ENCODE measurements around the gene SLF2.

Gene SLF2

DNA sequence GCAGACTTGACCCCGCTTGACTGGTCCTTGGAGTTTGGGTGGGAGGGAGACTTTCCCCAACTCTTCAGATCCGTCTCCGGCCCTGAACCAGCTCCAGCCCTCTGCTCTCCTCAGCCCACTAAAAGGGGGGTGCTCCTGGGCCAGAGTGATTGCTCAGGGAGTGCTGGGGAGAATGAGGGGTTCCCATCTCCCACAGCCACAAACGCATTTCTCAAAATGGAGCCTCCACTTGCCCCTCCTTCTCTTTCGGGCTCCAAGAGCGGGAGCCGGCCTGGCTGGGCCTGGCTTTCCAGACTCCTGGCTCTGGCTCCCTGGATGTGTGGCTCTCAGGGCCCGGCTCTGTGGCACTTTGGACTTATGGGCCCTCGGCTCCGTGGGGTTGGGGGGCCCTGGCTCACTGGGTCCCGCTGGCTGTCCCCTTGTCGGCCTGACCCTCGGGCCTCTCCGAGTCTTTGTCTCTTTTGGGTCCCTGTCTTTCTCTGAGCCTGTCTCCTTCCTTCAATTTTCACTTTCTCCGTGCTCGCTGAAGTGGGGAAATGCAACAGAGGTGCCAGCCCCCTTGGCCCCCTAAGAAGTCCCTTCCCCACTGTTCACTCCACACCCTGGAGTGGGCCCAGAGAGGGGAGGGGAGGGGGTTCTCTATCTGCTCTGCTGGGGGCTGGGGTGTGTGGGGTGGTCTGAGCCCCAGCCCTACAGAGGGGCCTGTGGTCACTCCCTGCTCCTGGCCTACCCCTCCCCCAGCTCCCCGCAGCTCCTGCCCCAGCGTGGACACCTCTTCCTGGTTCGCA lies 87.6 kb downstream of the SLF2 start:
- peak; percentile 55 for DNase-seq (ENCODE audit: low spot score)

DNA sequence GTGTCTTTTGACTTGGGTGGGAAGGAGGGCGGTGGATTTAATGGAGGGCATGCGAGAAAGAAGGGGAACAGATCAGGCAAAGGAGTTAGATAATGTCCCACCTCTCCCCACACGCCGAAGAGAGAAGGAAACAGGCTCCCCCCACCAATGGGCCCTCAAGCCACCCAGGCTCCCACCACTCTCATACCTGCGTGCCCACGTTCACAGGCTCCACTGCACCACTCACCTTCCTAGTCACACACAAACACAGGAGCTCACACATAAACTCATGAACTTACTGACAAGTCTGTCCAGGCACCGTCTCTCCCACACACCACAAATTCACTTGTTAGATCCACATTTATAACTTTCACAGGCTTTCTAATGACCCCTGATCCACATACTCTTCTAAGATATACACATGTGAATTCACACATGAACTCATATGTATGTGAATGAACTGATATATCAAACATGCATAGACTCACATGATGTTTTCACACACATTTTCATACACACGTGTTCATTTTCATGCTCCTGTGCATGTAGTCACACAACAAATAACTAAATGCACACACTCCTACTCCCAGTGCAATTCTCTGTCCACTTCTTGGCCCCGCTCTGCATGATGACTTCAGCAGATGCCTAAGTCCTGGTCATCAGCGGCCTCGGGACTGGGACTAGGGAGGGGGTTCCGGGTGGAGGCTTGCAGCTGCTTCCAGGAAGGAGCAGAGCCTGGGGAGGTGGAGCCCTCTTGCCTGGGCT lies 88.3 kb downstream of the SLF2 start:
- peak; percentile 91 for DNase-seq (ENCODE audit: low spot score)

DNA sequence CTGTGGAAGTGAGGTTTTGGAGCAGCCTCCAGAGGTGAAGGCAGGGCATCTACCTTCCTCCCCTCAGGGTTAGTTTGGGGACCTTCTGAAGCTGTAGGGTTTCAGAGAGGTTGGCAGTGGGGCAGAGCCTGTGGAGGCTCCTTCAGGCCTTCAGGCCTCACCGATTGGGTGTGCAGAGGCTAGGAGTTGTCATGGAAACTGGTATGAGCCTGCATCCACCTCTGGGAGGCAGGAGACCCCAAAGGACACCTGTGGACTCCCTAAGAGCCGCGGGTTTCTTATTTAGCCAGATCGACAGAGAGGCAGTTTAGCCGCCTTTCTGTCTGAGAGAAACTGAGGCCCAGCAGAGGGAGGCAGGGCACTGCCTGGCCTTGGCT lies 88.9 kb downstream of the SLF2 start:
- DNase-seq (ENCODE audit: low spot score): no peak

DNA sequence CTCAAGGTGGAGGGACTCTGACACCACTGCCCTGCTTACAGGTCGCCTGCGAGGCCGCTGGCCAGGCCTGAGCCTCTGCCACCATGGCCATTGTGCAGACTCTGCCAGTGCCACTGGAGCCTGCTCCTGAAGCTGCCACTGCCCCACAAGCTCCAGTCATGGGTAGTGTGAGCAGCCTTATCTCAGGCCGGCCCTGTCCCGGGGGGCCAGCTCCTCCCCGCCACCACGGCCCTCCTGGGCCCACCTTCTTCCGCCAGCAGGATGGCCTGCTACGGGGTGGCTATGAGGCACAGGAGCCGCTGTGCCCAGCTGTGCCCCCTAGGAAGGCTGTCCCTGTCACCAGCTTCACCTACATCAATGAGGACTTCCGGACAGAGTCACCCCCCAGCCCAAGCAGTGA lies 89.7 kb downstream of the SLF2 start:
- DNase-seq (ENCODE audit: low spot score): no peak

DNA sequence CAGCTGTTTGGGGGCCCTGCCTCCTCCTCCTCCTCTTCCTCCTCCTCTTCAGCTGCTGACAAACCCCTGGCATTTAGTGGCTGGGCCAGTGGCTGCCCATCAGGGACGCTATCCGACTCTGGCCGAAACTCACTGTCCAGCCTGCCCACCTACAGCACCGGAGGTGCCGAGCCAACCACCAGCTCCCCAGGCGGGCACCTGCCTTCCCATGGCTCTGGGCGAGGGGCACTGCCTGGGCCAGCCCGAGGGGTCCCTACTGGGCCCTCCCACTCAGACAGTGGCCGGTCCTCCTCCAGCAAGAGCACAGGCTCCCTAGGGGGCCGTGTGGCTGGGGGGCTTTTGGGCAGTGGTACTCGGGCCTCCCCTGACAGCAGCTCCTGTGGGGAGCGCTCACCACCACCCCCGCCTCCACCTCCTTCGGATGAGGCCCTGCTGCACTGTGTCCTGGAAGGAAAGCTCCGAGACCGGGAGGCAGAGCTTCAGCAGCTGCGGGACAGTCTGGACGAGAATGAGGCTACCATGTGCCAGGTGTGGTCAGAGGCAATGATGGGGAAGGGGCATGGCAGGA lies 91.0 kb downstream of the SLF2 start:
- DNase-seq (ENCODE audit: low spot score): no peak

DNA sequence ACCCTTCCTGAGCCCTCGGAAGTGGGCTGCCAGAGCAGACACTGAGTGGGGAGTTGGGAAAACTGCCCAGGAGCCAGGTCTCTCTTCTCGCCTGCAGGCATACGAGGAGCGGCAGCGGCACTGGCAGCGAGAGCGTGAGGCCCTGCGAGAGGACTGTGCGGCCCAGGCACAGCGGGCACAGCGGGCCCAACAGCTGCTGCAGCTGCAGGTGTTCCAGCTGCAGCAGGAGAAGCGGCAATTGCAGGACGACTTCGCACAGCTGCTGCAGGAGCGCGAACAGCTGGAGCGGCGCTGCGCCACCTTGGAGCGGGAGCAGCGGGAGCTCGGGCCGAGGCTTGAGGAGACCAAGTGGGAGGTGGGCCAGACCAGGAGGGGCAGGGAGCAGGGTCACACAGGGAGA lies 92.6 kb downstream of the SLF2 start:
- DNase-seq (ENCODE audit: low spot score): no peak

DNA sequence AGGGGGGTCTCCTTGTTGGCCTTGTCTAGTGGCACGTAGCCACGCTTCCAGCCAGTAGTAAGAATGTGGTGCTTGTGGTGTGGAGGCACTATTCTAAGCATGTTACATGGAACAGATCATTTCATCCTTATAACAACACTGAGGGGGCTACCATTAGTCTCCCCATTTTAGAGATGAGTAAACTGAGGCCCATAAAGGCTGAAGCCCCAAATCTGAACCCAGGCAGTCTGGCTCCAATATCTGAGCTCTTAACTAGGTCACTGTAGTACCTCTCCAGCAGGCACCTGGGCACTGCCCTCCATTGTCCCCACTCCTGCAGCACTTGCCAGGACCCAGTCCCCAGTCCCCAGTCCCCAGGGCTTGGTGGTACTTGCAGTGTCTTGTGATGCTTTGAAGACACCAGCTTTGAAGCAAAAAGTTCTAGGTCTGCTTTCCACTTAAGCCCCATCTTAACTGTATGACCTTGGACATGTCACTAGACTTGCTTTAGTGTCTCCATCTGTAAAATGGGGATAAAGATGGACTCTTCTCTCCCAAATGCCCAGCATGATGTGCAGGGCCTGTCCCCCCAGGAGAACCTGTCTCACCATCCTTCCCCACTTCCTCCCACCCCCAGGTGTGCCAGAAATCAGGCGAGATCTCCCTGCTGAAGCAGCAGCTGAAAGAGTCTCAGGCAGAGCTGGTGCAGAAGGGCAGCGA lies 93.3 kb downstream of the SLF2 start:
- no peak for DNase-seq (ENCODE audit: low spot score)

DNA sequence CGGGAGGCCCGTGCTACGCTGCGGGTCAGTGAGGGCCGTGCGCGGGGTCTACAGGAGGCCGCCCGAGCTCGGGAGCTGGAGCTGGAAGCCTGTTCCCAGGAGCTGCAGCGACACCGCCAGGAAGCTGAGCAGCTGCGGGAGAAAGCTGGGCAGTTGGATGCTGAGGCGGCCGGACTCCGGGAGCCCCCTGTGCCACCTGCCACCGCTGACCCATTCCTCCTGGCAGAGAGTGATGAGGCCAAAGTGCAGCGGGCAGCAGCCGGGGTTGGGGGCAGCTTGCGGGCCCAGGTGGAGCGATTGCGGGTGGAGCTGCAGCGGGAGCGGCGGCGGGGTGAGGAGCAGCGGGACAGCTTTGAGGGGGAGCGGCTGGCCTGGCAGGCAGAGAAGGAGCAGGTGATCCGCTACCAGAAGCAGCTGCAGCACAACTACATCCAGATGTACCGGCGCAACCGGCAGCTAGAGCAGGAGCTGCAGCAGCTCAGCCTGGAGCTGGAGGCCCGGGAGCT lies 93.9 kb downstream of the SLF2 start:
- peak; percentile 65 for DNase-seq (ENCODE audit: low spot score)

DNA sequence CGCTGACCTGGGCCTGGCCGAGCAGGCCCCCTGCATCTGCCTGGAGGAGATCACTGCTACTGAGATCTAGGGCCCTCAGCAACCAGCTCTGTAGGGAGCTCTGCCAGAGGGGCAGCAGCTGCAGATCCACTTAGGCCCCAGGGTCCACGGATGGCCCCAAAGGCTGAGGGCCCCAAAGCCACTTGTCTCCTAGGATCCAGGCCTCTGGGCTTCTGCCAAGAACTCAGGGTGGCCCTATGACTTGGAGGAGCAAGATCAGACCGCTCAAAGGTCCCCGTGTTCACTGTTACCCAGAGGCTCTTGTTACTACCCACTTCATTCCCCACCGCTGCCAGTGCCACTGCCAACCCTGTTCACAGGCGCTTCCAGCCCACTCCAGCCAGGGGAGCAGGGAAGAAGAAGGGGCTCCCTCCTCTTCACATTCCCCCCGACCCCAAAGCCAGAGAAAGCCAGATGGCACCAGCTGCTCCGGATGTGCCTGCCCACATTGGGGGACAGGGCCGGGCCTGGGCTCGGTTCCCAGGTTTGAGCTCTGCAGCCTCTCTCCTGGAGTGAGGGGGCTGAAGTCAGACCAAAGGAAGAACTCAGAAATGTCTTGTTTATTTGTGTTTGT lies 94.4 kb downstream of the SLF2 start:
- DNase-seq (ENCODE audit: low spot score): peak; percentile 49

DNA sequence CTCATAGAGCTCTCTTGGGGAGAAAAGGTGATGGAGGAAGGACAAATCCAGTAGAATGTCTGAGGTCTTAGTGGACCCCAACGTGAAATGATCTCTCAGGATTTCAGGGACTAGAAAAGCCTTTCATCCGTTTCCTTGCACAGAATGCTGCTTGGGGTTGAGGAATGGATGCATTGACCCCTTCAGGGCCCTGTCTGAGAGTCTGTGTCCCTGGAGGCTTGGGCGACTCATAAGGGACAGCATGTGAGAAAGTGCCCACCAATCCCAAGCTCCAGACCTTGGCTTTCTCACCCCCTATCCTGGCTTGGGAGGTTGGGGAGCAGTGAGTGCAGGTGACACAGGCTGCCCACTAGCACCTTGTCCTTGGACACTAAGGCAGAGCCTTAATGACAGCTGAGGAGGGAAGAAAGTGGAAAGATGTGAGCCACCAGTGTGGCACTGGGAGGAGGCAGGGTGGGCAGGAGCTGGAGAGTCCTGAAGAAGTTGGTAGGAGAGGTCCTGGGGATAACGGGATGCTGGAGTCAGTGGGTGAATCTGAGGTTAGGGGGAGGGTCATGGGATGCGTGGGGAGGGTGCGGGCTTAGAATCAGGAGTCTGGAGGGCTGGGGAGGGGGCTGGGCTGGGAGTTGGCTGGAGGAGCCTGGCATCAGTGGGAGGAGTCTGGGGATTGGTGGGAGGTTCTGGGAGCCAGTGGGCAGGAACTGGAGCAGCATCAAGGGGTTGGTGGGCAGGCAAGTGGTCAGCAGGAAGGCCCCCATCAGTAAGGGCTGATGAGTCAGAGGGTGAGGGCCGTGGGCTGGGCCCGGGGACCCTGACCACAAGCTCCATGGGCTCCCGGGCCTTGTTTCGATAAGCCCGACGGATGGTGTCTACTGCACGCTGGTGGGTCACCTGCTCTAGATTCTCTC lies 95.4 kb downstream of the SLF2 start:
- peak; percentile 87 for DNase-seq (ENCODE audit: low spot score)

DNA sequence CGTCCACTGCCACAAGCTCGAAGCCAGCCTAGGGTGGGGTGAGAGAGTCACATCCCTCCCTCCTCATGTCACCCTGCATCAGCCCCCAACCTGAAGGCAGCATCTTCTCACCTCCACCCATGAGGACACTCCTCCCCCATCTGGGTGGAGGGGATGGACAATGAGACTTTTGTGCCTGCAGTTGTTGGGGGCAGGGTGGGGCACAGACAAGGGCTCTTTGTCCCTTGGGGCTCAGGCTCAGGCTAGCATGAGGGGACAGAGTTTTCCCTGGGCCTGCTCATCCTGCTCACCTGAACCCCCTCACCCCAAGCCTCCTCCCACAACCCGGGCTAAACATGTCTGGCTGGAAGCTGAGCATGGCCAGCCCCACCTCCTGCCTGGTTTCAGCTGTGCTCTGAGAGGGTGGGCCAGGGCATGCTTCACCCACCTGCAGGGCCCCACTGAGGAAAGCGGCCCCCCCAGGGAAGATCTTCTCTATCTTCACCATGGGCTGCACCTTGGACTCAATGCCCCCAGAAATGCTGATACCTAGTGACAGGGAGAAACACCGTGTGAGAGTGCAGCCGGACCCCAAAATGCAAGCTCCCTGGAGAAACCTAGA lies 96.2 kb downstream of the SLF2 start:
- peak; percentile 94 for DNase-seq (ENCODE audit: low spot score)

DNA sequence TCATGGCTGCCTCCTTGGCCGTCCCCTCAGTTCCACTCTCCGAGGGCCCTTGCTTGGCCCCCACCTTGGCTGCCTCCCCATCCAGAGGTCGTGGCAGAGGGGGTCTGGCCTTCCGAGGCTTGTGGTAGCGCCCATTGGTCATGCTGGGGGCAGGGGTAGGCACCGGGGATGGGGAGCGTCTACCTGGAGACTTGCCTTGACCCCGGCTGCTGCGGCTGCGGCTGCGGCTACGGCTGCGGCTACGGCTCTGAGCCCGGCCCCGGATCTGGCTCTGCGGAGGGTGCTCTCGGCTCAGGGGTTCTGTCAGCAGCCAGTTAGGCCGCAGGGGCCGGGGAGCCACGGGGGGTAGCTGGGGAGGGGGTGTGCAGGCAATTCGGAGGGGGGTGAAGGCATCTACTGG lies 97.6 kb downstream of the SLF2 start:
- no peak for DNase-seq (ENCODE audit: low spot score)

DNA sequence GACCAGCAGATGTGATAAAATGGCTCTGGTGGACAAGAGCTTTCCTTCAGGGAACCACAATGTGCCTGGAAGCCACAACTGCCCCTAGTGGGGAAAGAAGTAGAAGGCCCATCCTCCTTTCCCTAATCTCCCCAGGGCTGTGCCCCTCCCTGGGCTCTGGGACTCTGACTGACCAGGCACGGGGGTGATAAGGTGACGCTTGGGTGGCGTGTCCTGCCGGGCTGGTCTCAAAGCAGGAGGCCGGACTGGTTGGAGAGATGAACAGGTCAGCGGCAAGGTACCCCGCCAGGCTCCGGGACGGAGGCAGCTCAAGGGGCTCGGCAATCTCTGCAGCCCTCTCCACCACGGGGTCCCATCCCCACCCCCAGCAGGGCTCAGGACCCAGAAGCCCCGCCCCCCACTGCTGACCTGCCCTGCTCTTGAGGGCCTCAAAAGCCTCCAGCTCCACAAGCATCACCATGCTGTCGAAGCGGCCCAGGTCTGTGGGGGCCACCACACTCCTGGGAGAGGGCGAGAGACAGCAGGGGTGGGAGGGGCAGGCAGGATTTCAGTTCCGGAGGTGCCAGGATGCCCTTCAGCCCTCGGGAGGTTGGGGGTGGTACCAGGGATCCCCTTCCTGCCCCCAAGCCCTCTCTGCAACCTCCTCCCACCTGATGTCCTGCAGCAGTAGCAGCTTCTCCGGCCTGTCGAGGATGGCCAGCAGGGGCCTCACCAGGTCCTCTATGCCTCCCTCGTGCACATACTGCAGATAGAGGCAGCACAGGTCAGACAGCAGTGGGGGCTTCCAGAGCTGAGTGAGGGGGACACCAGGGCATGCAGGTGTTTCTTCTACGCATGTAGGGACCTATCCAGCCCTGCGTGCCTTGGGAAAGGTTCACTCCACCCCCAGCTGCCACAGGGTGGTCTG lies 99.0 kb downstream of the SLF2 start:
- DNase-seq (ENCODE audit: low spot score): peak; percentile 47

DNA sequence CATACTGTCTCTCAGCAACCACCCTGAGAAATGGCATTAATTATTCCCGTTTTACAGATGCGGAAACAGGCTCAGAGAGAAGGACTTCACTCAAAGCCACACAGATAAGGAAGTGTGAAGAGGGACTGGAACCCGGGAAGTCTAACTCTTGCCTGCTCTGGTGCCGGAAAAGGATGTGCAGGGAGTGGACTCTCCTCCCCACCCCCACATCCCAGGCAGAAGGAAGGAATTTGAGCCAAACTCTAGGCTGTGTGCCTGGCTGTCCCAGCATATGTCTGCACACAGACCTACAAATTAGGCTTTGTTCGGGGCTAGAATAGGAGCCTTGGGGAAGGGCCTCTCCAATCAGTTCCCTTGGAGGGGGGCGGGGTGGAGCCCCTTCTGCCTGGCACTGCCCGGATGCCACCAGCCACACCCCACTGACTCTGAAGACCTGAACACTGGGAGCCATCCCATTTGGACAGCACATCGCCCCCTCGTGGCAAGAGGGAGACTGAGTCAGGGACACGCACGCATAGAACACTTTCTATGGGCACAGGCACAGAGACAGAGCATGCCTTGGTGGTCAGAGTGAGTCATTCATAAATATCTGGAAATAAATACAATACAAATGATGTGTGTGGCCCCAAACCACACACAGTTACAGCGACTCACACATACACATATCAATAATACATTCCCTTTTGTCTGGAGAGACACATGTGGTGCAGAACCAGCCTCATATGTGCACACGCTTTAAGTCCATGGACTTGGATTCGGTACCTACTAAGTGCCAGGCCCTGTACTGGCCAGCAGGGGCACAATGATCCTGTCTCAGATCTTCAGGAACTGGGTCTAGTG lies 100.0 kb downstream of the SLF2 start:
- DNase-seq (ENCODE audit: low spot score): peak; percentile 99

DNA sequence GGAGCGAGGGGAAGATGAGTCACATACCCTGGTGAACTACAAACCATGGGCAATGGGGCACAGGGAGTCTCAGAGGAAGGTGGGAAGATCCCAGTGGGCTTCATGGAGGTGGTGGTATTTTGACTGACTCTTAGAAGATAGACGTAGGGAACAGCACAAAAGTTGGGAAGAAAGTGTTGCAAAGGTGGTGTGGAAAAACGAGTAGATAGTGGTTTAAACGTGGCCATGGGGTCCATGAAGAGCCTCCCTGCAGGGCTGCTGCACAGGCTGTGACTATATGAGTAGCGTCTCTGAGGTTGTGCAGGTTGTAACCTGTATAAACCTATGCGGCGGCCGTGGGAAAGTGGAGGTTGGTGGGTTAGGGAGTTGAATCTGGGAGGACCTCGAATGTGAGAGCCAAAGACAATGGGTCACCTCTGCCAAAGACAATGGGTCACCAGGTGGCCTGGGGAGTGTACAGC lies 100.6 kb downstream of the SLF2 start:
- no peak for DNase-seq (ENCODE audit: low spot score)

DNA sequence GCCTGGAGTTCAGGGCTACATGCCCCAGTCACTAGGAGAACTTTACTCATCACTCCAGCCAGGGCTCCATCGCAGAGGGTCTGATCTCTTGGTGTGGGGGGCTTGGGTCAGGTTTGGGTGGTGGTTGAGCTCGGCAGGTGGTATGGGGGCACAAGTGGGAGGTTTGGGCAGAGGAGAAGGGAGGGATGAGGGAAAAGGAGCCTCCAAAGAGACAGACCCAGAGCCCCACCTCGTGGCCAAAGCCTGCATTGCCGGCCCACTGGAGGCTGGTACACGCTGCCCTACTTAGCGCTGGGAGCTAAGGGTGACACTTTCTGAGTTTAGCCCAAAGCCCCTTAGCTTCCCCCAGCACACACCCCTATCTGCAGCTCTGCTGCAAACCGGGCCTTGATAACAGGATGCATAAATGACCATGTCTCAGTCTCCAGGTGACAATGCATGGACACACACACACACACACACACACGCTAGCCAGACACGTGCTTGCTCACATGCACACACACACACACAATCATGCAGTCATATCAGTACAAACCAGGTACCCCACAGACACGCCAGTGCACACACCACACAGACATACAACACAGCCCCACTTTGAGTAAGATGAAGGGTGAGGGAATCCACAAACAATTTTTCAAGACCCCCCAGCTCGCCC lies 101.6 kb downstream of the SLF2 start:
- DNase-seq (ENCODE audit: low spot score): peak; percentile 81

Measured in globus pallidus (tissue), 1 donor.